A549 (cell line): ENCODE measurements around the gene PIAS4. TPM values are rescaled to one million over a fixed set of nuclear protein-coding genes. Genes with fewer than 3 reads are reported as not detected.
"Not testable (repeated sequence)": the region's sequence is repeated elsewhere in the genome, so short reads cannot be mapped to it uniquely, and the experiment has no call there.

ENCODE experiments used
- ATAC-seq, 2 experiments: fragments of 200-7000 bp in 1 of 2; fragments of >200 bp in 1 of 2; cut with Nextera tagmentation in 1 of 2; cut with Tn5 transposase in 1 of 2; 3 replicates each; pipeline versions ENCODE4 v1.8.0 to v1.9.1; 2018 to 2020; ENCODE audit warnings: mild to moderate bottlenecking in 1 of 2, moderate library complexity in 1 of 2
- CTCF ChIA-PET: fragments of 300-600 bp; sonication (Branson Sonifier 250); formaldehyde crosslinking; extraction: SDS; loops from one replicate; lab custom pipeline; 2021; ENCODE audit warnings: antibody characterized with exemption, inconsistent platforms; lab: Yijun Ruan, JAX
- POLR2A ChIA-PET: fragments of 350-600 bp; formaldehyde crosslinking; extraction: SDS; loops from one replicate; lab custom pipeline; 2021; ENCODE audit warnings: antibody characterized with exemption, inconsistent platforms; lab: Yijun Ruan, JAX
- DNase-seq, 2 experiments: peaks; one replicate each; pipeline versions ENCODE4 v3.0.0 to v3.0.0-alpha.2; 2011 to 2016; ENCODE audit warnings: low read depth in 1 of 2, low spot score in 1 of 2
- FAIRE-seq: peaks from 2 replicates; lab custom pipeline; 2011; peaks lifted over from hg19 to GRCh38; lab: Jason Lieb, UNC
- H3K27ac ChIP-seq, 2 experiments: fragments of >200 bp; sonication (Bioruptor Twin); formaldehyde crosslinking; 3 replicates each; pipeline ENCODE4 v1.5.1; 2016 to 2017
- H3K4me1 ChIP-seq: fragments of >200 bp; sonication (Bioruptor Twin); formaldehyde crosslinking; 3 replicates; pipeline ENCODE4 v1.6.1; 2016
- H3K4me2 ChIP-seq: fragments of >200 bp; sonication (Bioruptor Twin); formaldehyde crosslinking; 3 replicates; pipeline ENCODE4 v1.6.1; 2016
- H3K4me3 ChIP-seq: fragments of >200 bp; sonication (Bioruptor Twin); formaldehyde crosslinking; 3 replicates; pipeline ENCODE4 v1.5.1; 2016
- H3K9me3 ChIP-seq: fragments of >200 bp; sonication (Bioruptor Twin); formaldehyde crosslinking; 3 replicates; pipeline ENCODE4 v1.6.1; 2016
- CBX8 ChIP-seq: fragments of 200-600 bp; sonication (generic); IDR thresholded peaks from 2 replicates; pipeline ENCODE4 v1.6.1; 2016
- CHD2 ChIP-seq: fragments of 150-350 bp; IDR thresholded peaks from 2 replicates; pipeline ENCODE4 v1.6.1; 2014; ENCODE audit warnings: low read length; ENCODE audit not compliant: partially characterized antibody
- EP300 ChIP-seq, 2 experiments: fragments of >200 bp; sonication (Bioruptor Twin); formaldehyde crosslinking; IDR thresholded peaks; 2 replicates in 1 of 2; 3 replicates in 1 of 2; pipeline ENCODE4 v1.6.1; 2016 to 2017
- FOSB ChIP-seq: fragments of 250-450 bp; sonication (Bioruptor Pico); IDR thresholded peaks from 2 replicates; pipeline ENCODE4 v1.5.0; 2020; ENCODE audit warnings: mild to moderate bottlenecking, moderate library complexity
- GATA3 ChIP-seq: IDR thresholded peaks from 2 replicates; pipeline ENCODE4 v1.6.1; 2012; ENCODE audit warnings: borderline replicate concordance
- HDAC2 ChIP-seq: fragments of 200-600 bp; sonication (generic); IDR thresholded peaks from 2 replicates; pipeline ENCODE4 v1.6.1; 2016
- HMGXB4 ChIP-seq: fragments of 250-450 bp; sonication (Bioruptor Pico); IDR thresholded peaks from 2 replicates; pipeline ENCODE4 v1.5.0; 2021; ENCODE audit warnings: mild to moderate bottlenecking, moderate library complexity, borderline replicate concordance
- HOXA7 ChIP-seq: fragments of 250-450 bp; sonication (Bioruptor Pico); IDR thresholded peaks from 2 replicates; pipeline ENCODE4 v1.5.0; 2020; ENCODE audit warnings: mild to moderate bottlenecking, moderate library complexity
- JUNB ChIP-seq: fragments of >200 bp; sonication (Bioruptor Twin); formaldehyde crosslinking; IDR thresholded peaks from 2 replicates; pipeline ENCODE4 v1.6.1; 2016
- KDM5A ChIP-seq: fragments of 200-600 bp; sonication (generic); IDR thresholded peaks from 2 replicates; pipeline ENCODE4 v1.6.1; 2016; ENCODE audit warnings: antibody characterized with exemption, mild to moderate bottlenecking
- PBX3 ChIP-seq: IDR thresholded peaks from 2 replicates; pipeline ENCODE4 v1.6.1; 2012
- RAD21 ChIP-seq, 2 experiments: fragments of >200 bp in 1 of 2; sonication (Bioruptor Twin) in 1 of 2; formaldehyde crosslinking in 1 of 2; IDR thresholded peaks in 1 of 2; conservative IDR thresholded peaks in 1 of 2; 2 replicates in 1 of 2; 3 replicates in 1 of 2; pipeline ENCODE4 v1.6.1; 2012 to 2018; ENCODE audit warnings: inconsistent platforms in 1 of 2
- RARB ChIP-seq: fragments of 250-450 bp; sonication (Bioruptor Pico); IDR thresholded peaks from 2 replicates; pipeline ENCODE4 v1.8.0; 2021; ENCODE audit warnings: mild to moderate bottlenecking, moderate library complexity
- SREBF2 ChIP-seq: fragments of 450-650 bp; IDR thresholded peaks from 2 replicates; pipeline ENCODE4 v1.6.1; 2014; ENCODE audit warnings: mild to moderate bottlenecking, moderate library complexity
- TFCP2L1 ChIP-seq: fragments of 250-450 bp; sonication (Bioruptor Pico); IDR thresholded peaks from 2 replicates; pipeline ENCODE4 v1.5.0; 2021; ENCODE audit warnings: mild to moderate bottlenecking
- ZC3H11A ChIP-seq: fragments of 450-650 bp; IDR thresholded peaks from 2 replicates; pipeline ENCODE4 v1.6.1; 2014; ENCODE audit warnings: antibody characterized with exemption, mild to moderate bottlenecking
- ZFP36 ChIP-seq: fragments of 450-650 bp; IDR thresholded peaks from 2 replicates; pipeline ENCODE4 v1.6.1; 2014; ENCODE audit warnings: borderline replicate concordance; ENCODE audit not compliant: partially characterized antibody
- ZSCAN20 ChIP-seq: fragments of 250-450 bp; sonication (Bioruptor Pico); IDR thresholded peaks from 2 replicates; pipeline ENCODE4 v1.8.0; 2022; ENCODE audit warnings: mild to moderate bottlenecking, moderate library complexity
- WGBS: methylation state at CpG from one replicate; pipeline ENCODE4 v1.1.6; 2017; ENCODE audit errors: missing lambda C conversion rate; 5-methylcytosine and 5-hydroxymethylcytosine counted together
- polyA plus RNA-seq, 4 experiments: library from polyadenylated mRNA; depleted of rRNA in 3 of 4; stranded (reverse); fragments of >200 nt; fragmentation: RNase III in 1 of 4; extraction: RNeasy Plus Mini Kit Qiagen cat#74134 plus additional on column Dnase treatment in 1 of 4; gene quantifications; 2 replicates in 3 of 4; 3 replicates in 1 of 4; pipeline ENCODE4 v1.2.3, GENCODE V29; 2011 to 2017

The PIAS4 gene
- polyA plus RNA-seq, 2 of the 4 experiments (the other 2 are of a cell fraction) = 5.2 to 12.8 TPM

GRCh38 chr19:4010808-4011110 is 3.2 kb downstream of the PIAS4 start:
- Histone ChIP-seq H3K27ac (no peak overlapping the region), H3K4me1 (peaks cover 13% of the 10 kb centered on the region; the same call in 1 of the 3 replicates), H3K9me3 (no peaks in the 10 kb centered on the region), H3K4me3 (no peak overlapping the region), H3K4me2 (no peak overlapping the region)
- no peak for FAIRE-seq
- ChIA-PET CTCF (no interaction called here), POLR2A (no interaction called here)
- ATAC-seq = no peak
- WGBS = 93% methylated on average over 4 of the region's 14 CpGs
- no peak for DNase-seq
- TF ChIP-seq EP300 (IDR thresholded peaks at IDR 0.05) (no peak), ZC3H11A (no peak)

- ATAC-seq, DNase-seq, H3K9me3 ChIP-seq, H3K4me1 ChIP-seq, H3K27ac ChIP-seq, FAIRE-seq, CTCF ChIA-PET, H3K4me3 ChIP-seq, POLR2A ChIA-PET, H3K4me2 ChIP-seq: not testable (repeated sequence)
- WGBS = 100% methylated on average over 2 of the region's 6 CpGs
Measured at GRCh38 chr19:4011430-4011829, 3.9 kb downstream of the PIAS4 start.

GRCh38 chr19:4012092-4012974 is 4.8 kb downstream of the PIAS4 start:
- Histone ChIP-seq H3K9me3 (no peaks in the 10 kb centered on the region), H3K4me2 (no peak overlapping the region), H3K4me3 (no peak overlapping the region), H3K27ac (no peak overlapping the region), H3K4me1 (peaks cover 8% of the 10 kb centered on the region; the same call in 1 of the 3 replicates)
- no peak for FAIRE-seq
- CTCF ChIA-PET = no interaction called here
- 87% methylated on average over 19 of the region's 27 CpGs for WGBS
- DNase-seq = no peak
- no peak for ATAC-seq
- TF ChIP-seq RARB (CRISPR knock-in tag) = no peak
- TF ChIP-seq TFCP2L1 (CRISPR knock-in tag) = no peak
- no peak for TF ChIP-seq HOXA7 (CRISPR knock-in tag)
- no peak for TF ChIP-seq KDM5A
- no peak for TF ChIP-seq ZSCAN20 (CRISPR knock-in tag)
- TF ChIP-seq HMGXB4 (CRISPR knock-in tag) = no peak
- no peak for TF ChIP-seq HDAC2
- no peak for TF ChIP-seq RAD21 (conservative IDR thresholded peaks at IDR 0.05 in 1 of 2, IDR thresholded peaks at IDR 0.05 in 1 of 2)
- no peak for TF ChIP-seq ZFP36
- no peak for TF ChIP-seq JUNB
- no peak for TF ChIP-seq FOSB (CRISPR knock-in tag)
- TF ChIP-seq GATA3 = no peak
- TF ChIP-seq CBX8 = no peak
- no peak for TF ChIP-seq CHD2
- TF ChIP-seq SREBF2 = no peak
- TF ChIP-seq PBX3 = no peak
- POLR2A ChIA-PET = no interaction called here
